ENCODE data around the gene DAZAP2. TPM values are rescaled to one million over a fixed set of nuclear protein-coding genes. Genes with fewer than 3 reads are reported as not detected.

DAZAP2 gene
- polyA plus RNA-seq, 1 experiment, result 433 TPM

GRCh38 chr12:51263341-51263740, 24.7 kb downstream of the DAZAP2 start:
- ChIA-PET POLR2A (no interaction called here), CTCF (interaction anchor here (0.6 to 1.9 kb wide), 6 partner anchors 10 to 1801 kb away, joined by 3 to 18 read pairs (median 3); no protein-coding TSS in a partner anchor)
- no peak for DNase-seq (ENCODE audit: low read depth)

GRCh38 chr12:51264297-51264696, 25.7 kb downstream of the DAZAP2 start:
- CTCF ChIA-PET, result interaction anchor here (0.6 to 1.4 kb wide), 2 partner anchors 11 to 621 kb away, joined by 3 read pairs; no protein-coding TSS in a partner anchor
- POLR2A ChIA-PET, result no interaction called here
- DNase-seq (ENCODE audit: low read depth), result no peak
- Histone ChIP-seq H3K27me3 (ENCODE audit: control insufficient read depth, insufficient read depth, low read length) (no peaks in the 10 kb centered on the region), H3K36me3 (ENCODE audit: control insufficient read depth, insufficient read depth, low read length) (no peaks in the 10 kb centered on the region; the same call in 1 of the 2 replicates), H3K4me3 (ENCODE audit: low read depth, low read length) (no peak overlapping the region)
- no peak for TF ChIP-seq CTCF (IDR thresholded peaks at IDR 0.05; ENCODE audit: insufficient read depth, low read depth, low read length)

More at GRCh38 chr12:51263341-51263740, 24.7 kb downstream of the DAZAP2 start:
- TF ChIP-seq CTCF (IDR thresholded peaks at IDR 0.05; ENCODE audit: insufficient read depth, low read depth, low read length), result no peak
- Histone ChIP-seq H3K4me3 (ENCODE audit: low read depth, low read length) (no peak overlapping the region), H3K36me3 (ENCODE audit: control insufficient read depth, insufficient read depth, low read length) (no peaks in the 10 kb centered on the region; the same call in 1 of the 2 replicates), H3K27me3 (ENCODE audit: control insufficient read depth, insufficient read depth, low read length) (no peaks in the 10 kb centered on the region)

- Histone ChIP-seq H3K36me3 (ENCODE audit: control insufficient read depth, insufficient read depth, low read length) (no peaks in the 10 kb centered on the region; the same call in 1 of the 2 replicates), H3K4me3 (ENCODE audit: low read depth, low read length) (no peak overlapping the region), H3K27me3 (ENCODE audit: control insufficient read depth, insufficient read depth, low read length) (no peaks in the 10 kb centered on the region)
- no peak for TF ChIP-seq CTCF (IDR thresholded peaks at IDR 0.05; ENCODE audit: insufficient read depth, low read depth, low read length)
- ChIA-PET POLR2A (no interaction called here), CTCF (interaction anchor here (0.6 kb wide), 1 partner anchor 622 kb away, joined by 3 read pairs; no protein-coding TSS in a partner anchor)
- DNase-seq (ENCODE audit: low read depth), result no peak
These were observed 26.4 kb downstream of the DAZAP2 start for GRCh38 chr12:51265024-51265423.

GRCh38 chr12:51269174-51270066, 30.8 kb downstream of the DAZAP2 start:
- no peak for DNase-seq (ENCODE audit: low read depth)
- ChIA-PET CTCF (interaction anchor here (1.0 to 2.6 kb wide), 2 partner anchors 69 to 71 kb away, joined by 4 to 35 read pairs; no protein-coding TSS in a partner anchor), POLR2A (no interaction called here)
- TF ChIP-seq CTCF (IDR thresholded peaks at IDR 0.05; ENCODE audit: insufficient read depth, low read depth, low read length), result peak; percentile 34; the same call in 1 of the 2 replicates
- no peaks in the 10 kb centered on the region for H3K27me3 ChIP-seq (ENCODE audit: control insufficient read depth, insufficient read depth, low read length)
- no peaks in the 10 kb centered on the region for H3K36me3 ChIP-seq (ENCODE audit: control insufficient read depth, insufficient read depth, low read length)
- H3K4me3 ChIP-seq (ENCODE audit: low read depth, low read length), result peak overlapping the region; percentile 46

Measured in BJ (cell line).